Measurements from ENCODE around the gene EMX1. TPM values are rescaled to one million over a fixed set of nuclear protein-coding genes. Genes with fewer than 3 reads are reported as not detected.

The EMX1 gene
- total RNA-seq, 1 donor from 2014 or later = 0.54 TPM

- Mint-ChIP-seq H3K4me1 (ENCODE audit: low read depth, unreplicated experiment) (no peaks in the 10 kb centered on the region), H3K36me3 (ENCODE audit: unreplicated experiment) (no peaks in the 10 kb centered on the region), H3K9me3 (ENCODE audit: unreplicated experiment) (peaks cover 1% of the 10 kb centered on the region), H3K27ac (ENCODE audit: unreplicated experiment) (no peak overlapping the region), H3K4me3 (ENCODE audit: unreplicated experiment) (no peak overlapping the region), H3K27me3 (ENCODE audit: unreplicated experiment) (peaks cover 9% of the 10 kb centered on the region)
- no peak for DNase-seq
- TF ChIP-seq CTCF (IDR thresholded peaks at IDR 0.05; ENCODE audit: partially characterized antibody, unreplicated experiment) = no peak
Observed at GRCh38 chr2:72981536-72981935, 64.2 kb downstream of the EMX1 start.

GRCh38 chr2:72982219-72982618 is 64.9 kb downstream of the EMX1 start:
- peaks cover 9% of the 10 kb centered on the region for H3K27me3 Mint-ChIP-seq (ENCODE audit: unreplicated experiment)
- no peaks in the 10 kb centered on the region for H3K36me3 Mint-ChIP-seq (ENCODE audit: unreplicated experiment)
- H3K4me1 Mint-ChIP-seq (ENCODE audit: low read depth, unreplicated experiment) = no peaks in the 10 kb centered on the region
- DNase-seq = no peak
- no peak overlapping the region for H3K27ac Mint-ChIP-seq (ENCODE audit: unreplicated experiment)
- H3K9me3 Mint-ChIP-seq (ENCODE audit: unreplicated experiment) = peaks cover 1% of the 10 kb centered on the region
- H3K4me3 Mint-ChIP-seq (ENCODE audit: unreplicated experiment) = no peak overlapping the region
- TF ChIP-seq CTCF (IDR thresholded peaks at IDR 0.05; ENCODE audit: partially characterized antibody, unreplicated experiment) = no peak

GRCh38 chr2:72982781-72983499 is 65.6 kb downstream of the EMX1 start:
- DNase-seq = no peak
- TF ChIP-seq CTCF (IDR thresholded peaks at IDR 0.05; ENCODE audit: partially characterized antibody, unreplicated experiment) = no peak
- Mint-ChIP-seq H3K9me3 (ENCODE audit: unreplicated experiment) (no peaks in the 10 kb centered on the region), H3K4me3 (ENCODE audit: unreplicated experiment) (no peak overlapping the region), H3K36me3 (ENCODE audit: unreplicated experiment) (no peaks in the 10 kb centered on the region), H3K27me3 (ENCODE audit: unreplicated experiment) (peaks cover 9% of the 10 kb centered on the region), H3K27ac (ENCODE audit: unreplicated experiment) (no peak overlapping the region), H3K4me1 (ENCODE audit: low read depth, unreplicated experiment) (no peaks in the 10 kb centered on the region)

DNA sequence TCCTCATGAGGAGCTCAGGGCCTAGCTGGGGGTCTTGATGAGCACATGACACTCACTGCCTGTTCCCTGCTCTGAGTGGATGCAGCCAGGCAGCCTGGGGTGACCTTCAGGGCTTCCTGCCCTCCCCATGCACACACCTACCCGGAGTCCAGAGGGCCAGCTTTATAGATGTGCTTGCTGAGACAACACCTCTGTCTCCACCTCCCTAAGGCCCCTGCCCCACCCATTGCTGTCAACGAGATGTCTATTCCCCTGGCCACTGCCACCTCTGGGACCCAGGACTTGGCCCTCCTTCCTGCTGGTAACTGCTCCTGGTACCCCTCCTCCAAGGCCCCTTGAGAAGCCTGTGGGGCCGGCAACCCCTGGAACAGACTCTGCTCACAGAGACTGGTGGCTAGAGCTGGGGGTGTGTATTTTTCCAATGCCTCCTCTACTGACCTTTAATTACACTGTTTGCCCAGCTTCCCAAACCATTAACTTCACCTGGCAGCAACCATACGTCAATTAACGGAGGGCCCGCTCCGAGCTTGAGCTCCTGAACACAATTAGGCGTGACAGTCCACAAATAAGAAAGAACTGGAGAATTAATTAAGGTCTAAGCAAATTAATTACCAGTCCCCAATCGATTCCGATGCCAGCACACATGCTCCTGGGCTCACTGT is 66.3 kb downstream of the EMX1 start:
- DNase-seq = no peak
- Mint-ChIP-seq H3K9me3 (ENCODE audit: unreplicated experiment) (no peaks in the 10 kb centered on the region), H3K4me1 (ENCODE audit: low read depth, unreplicated experiment) (no peaks in the 10 kb centered on the region), H3K27ac (ENCODE audit: unreplicated experiment) (no peak overlapping the region), H3K36me3 (ENCODE audit: unreplicated experiment) (no peaks in the 10 kb centered on the region), H3K4me3 (ENCODE audit: unreplicated experiment) (no peak overlapping the region), H3K27me3 (ENCODE audit: unreplicated experiment) (peaks cover 9% of the 10 kb centered on the region)
- TF ChIP-seq CTCF (IDR thresholded peaks at IDR 0.05; ENCODE audit: partially characterized antibody, unreplicated experiment) = no peak

- DNase-seq = no peak
- Mint-ChIP-seq H3K36me3 (ENCODE audit: unreplicated experiment) (no peaks in the 10 kb centered on the region), H3K4me1 (ENCODE audit: low read depth, unreplicated experiment) (no peaks in the 10 kb centered on the region), H3K4me3 (ENCODE audit: unreplicated experiment) (no peak overlapping the region), H3K27ac (ENCODE audit: unreplicated experiment) (no peak overlapping the region), H3K9me3 (ENCODE audit: unreplicated experiment) (no peaks in the 10 kb centered on the region), H3K27me3 (ENCODE audit: unreplicated experiment) (peaks cover 9% of the 10 kb centered on the region)
- TF ChIP-seq CTCF (IDR thresholded peaks at IDR 0.05; ENCODE audit: partially characterized antibody, unreplicated experiment) = no peak
Observed at GRCh38 chr2:72984172-72984671, 66.9 kb downstream of the EMX1 start.
